Vagina (tissue), 2 donors: ENCODE results near the gene PSMD1.

ENCODE experiments used
- POLR2AphosphoS5 ChIP-seq, 2 donors: sonication (generic); formaldehyde crosslinking; IDR thresholded peaks; one replicate each; pipeline ENCODE4 v1.9.0; 2017; ENCODE audit warnings: antibody characterized with exemption in 2 of 2, mild to moderate bottlenecking in 2 of 2, low read depth in 1 of 2; ENCODE audit not compliant: insufficient read depth in 1 of 2
- TF ChIP-seq, protein P1 (sequence below), 3 experiments: fragments of 450-650 bp in 2 of 3; fragments of 200-600 bp in 1 of 3; sonication (generic) in 1 of 3; IDR thresholded peaks; one replicate each; pipeline ENCODE4 v1.5.1; 2017 to 2019; ENCODE audit warnings: antibody characterized with exemption in 3 of 3, mild to moderate bottlenecking in 2 of 3, moderate library complexity in 2 of 3

GRCh38 chr2:231174211-231174651 is 117.6 kb downstream of the PSMD1 start:
- no peak for TF ChIP-seq POLR2AphosphoS5 (IDR thresholded peaks at IDR 0.05; ENCODE audit: insufficient read depth in 1 of 2, low read depth in 1 of 2)
- TF ChIP-seq, protein P1, sequence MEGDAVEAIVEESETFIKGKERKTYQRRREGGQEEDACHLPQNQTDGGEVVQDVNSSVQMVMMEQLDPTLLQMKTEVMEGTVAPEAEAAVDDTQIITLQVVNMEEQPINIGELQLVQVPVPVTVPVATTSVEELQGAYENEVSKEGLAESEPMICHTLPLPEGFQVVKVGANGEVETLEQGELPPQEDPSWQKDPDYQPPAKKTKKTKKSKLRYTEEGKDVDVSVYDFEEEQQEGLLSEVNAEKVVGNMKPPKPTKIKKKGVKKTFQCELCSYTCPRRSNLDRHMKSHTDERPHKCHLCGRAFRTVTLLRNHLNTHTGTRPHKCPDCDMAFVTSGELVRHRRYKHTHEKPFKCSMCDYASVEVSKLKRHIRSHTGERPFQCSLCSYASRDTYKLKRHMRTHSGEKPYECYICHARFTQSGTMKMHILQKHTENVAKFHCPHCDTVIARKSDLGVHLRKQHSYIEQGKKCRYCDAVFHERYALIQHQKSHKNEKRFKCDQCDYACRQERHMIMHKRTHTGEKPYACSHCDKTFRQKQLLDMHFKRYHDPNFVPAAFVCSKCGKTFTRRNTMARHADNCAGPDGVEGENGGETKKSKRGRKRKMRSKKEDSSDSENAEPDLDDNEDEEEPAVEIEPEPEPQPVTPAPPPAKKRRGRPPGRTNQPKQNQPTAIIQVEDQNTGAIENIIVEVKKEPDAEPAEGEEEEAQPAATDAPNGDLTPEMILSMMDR (IDR thresholded peaks at IDR 0.05) = no peak
